HG02943 (cell line): ENCODE measurements around the gene TPP2.

ENCODE experiments used
- ATAC-seq: cut with Tn5 transposase; IDR thresholded peaks from one replicate; pipeline ENCODE4 v1.9.1; 2021; ENCODE audit warnings: mild to moderate bottlenecking, low read depth, moderate library complexity; ENCODE audit not compliant: unreplicated experiment

The TPP2 gene

DNA sequence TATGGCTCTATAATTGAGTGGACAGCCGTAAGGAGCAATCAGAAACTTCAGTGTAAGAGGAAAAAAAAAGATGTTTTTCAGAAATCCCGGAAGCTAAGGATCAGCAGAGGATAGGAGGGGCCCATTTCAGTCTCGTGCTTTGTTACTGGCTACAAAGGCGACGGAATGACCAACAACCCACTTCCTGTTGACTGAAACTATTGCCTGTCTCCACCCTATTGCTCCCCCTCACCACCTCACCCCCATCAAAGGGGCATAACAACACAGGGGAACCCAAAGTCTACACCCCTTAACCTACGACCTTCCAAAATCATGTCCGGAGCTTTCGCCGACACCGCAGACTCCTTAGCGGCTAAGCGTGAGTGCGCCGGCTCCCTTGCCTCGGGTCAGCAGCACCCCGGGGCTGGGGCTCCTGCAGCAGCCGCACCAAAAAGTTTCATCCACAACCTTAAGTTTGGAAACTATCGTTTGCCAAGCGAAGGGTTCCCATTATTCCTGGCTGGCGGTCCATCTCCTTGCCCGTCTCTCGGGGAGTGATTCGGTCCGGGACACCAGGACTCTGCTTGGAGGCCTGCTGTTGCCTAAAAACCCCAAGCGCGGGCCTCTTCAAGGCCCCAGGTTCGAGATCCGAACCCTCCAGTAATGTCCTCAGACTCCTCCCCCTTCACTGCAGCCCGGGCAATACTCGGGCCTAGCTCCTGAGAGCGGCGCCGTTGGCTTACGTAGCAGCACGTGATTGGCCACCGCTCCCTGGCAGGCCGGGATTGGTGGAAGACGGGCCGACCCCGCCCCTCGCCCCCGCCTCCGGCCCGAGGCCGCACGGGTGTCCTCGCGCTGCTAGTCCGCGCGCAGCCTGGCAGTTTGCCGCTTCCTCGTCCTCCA is at the start of gene TPP2:
Gene TPP2 (plus strand): TSS at position 840 of the 882 bp plus-strand sequence. CDS start 53 bp downstream, outside the sequence.
- ATAC-seq = peak; percentile 71

DNA sequence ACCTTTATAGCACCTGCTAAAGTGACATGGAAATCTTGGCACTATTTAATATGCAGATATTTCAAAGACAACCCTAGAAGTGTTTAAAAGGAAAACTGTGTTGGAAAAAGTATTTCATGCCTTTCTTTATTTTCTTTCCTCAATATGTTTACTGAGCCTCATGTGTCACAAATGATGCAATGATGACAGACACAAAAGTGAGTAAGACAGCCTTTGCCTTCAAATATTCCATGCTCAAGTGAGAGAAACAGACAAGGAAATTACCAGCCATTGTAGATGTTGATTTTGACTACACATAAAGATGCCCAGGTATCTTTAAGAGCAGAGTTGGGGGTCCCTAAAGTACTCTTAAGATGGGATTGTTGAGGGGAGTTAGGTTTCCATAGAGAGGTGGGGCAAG is 48.0 kb upstream of the TPP2 start:
- no peak for ATAC-seq

DNA sequence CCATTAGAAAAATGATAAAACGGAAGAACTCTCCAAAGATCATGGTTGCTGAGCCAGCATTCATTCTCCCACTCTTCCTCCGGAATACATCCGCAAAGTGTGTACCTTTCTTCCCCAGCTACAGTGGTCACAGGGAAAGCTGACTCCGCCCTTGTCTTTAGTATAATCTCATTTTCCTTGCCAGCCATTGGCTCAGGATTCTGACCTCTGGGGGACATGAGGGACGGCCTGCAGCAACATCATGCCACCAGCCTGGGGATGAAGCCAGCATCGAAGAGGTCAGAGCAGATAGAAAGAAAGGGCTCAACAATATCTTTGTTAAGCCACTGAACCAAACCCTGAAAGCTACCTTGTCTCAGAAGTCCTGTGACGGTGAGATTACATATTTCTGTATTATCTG is 46.3 kb upstream of the TPP2 start:
- no peak for ATAC-seq

DNA sequence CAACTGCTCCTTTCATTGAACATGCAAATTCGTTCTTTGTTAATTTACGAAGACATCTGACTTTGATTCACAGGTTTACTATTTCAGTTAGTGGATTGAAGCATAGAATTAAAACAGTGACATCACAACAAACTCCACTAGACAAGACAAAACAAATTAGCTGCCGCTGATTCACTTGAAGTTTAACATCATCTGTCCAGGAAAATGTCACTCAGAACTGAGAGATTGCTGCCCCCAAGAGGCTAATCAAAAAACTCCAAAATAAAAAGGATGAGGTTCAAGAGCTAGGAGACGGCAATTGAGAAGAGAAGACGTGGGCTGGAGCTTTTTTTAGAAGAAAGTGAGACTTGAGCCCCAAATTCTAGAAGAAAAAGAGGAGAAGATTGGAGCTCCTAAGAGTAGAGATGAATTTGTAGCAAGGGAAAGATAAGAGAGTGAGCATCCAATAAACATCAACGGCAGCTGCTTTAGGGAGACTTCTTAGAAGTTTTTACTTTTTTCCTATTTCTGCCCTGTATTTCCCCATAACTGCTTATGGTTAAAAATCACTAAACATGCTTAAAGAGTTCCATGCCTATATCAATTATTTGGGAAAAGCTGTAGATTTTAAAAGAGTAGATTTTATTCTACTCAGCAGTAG is 40.8 kb upstream of the TPP2 start:
- ATAC-seq = peak; percentile 69

- no peak for ATAC-seq
Measured at GRCh38 chr13:102556806-102557205, 40.0 kb upstream of the TPP2 start.

- no peak for ATAC-seq
Measured at GRCh38 chr13:102558029-102558428, 38.8 kb upstream of the TPP2 start.

DNA sequence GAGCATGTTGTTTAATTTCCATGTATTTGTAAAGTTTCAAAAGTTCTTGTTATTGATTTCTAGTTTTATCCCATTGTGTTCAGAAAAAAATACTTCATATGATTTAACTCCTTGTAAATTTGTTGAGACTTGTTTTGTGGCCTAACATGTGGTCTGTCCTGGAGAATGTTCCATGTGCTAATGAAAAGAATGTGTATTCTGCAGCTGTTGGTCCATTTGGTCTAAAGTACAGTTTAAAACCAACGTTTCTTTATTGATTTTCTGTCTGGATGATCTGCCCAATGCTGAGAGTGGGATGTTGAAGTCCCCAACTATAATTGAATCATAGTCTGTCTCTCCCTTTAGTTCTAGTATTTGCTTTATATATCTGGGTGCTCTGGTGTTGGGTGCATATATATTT is 34.9 kb upstream of the TPP2 start:
- ATAC-seq = no peak

DNA sequence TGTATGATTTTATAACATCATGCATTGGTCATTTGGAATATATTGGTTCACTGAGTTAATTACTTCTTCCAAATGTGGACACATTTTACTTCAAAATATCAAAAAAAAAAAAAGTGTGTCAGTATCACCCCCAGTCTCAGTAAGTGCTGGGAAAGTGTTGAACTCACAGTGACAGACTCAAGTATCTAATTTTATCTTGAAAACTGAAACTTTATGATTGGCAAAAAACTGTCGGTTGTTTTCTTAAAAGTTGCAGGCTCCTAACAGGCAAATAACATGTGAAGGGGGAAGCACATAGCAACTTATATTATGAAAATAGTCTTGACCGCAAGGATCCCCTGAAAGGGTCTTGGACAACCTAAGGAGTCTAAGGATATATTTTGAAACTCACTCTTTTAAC is 33.5 kb upstream of the TPP2 start:
- ATAC-seq = no peak

- no peak for ATAC-seq
Measured at GRCh38 chr13:102564564-102564963, 32.2 kb upstream of the TPP2 start.

GRCh38 chr13:102566513-102566912 is 30.3 kb upstream of the TPP2 start:
- ATAC-seq = no peak

DNA sequence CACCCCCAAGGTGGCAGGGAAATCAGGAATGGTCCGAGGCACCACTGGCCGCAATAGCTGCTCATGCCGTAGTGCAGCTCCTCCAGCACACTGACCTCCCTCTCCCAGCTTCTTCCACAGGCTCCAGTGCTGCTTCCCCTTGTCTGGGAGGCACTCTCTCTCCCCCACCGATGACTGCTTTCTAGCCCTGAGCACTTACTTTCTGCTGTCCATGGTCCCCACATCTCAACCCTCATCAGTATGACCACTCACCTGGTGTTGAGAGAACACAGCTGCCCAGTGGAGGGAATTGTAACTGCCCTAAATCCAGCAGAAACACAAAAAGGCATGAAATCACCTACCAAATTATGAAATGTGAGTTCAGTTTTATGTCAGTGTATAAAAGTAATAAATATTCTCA is 28.9 kb upstream of the TPP2 start:
- ATAC-seq = no peak

- no peak for ATAC-seq
Measured at GRCh38 chr13:102569488-102569887, 27.3 kb upstream of the TPP2 start.

GRCh38 chr13:102571075-102571474 is 25.7 kb upstream of the TPP2 start:
- ATAC-seq = no peak

DNA sequence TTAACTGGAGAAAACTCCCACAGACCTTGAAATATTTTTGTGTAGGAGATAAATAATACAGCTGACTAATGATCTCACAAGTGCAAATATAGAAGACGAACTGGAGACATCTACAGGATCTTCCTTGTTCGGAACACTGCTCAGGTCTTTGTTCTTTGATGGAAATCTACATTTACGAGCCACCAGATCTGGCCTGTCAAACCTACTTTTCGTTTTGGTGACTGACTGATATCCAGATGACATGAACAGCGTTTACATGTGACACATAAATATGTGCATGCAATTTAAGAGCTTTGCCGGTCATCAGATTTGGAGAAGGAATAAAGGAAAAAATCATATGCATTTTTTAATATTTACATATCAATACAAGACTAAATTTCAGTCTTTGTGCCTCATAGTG is 24.5 kb upstream of the TPP2 start:
- no peak for ATAC-seq

- no peak for ATAC-seq
Measured at GRCh38 chr13:102580552-102581169, 16.1 kb upstream of the TPP2 start.

GRCh38 chr13:102582256-102582655 is 14.5 kb upstream of the TPP2 start:
- ATAC-seq = no peak

GRCh38 chr13:102584434-102584833 is 12.4 kb upstream of the TPP2 start:
- ATAC-seq = no peak

DNA sequence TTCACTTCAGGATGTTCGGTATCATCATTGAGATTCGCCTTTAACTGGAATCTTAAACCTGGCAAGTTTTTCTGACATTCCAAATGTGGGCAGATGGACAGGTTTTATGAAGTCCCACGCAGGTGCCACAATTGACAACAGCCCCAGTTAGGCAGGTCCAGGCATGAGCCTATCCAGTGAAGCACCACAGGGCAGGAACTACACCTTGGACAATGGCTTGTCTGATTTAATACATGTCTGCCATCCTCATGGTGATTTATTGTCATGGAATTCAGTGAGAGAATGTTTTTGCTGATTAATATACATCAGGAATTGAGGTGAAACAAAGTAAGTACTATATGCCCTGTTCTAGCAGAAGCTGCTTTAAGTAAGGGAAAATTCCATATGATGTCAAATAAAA is 10.2 kb upstream of the TPP2 start:
- ATAC-seq = no peak

DNA sequence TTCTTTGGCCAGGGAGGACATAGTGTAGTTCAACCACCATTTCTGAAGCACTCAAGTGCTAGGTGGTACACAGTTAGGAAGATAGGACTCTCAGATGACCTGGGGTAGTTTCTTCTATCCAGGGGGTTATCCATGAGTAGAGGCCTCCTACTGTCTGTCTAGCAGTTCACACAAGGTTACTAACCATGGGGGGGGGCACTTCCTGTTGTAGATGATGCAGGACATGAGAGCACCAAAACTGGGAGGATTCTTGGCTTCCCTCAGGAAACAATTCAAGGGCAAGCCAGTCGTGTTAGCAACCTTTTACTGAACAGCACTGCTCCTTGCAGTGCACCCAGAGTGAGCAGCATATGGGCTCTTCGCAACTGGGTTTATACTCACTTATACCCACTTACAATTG is 8.9 kb upstream of the TPP2 start:
- ATAC-seq = no peak

DNA sequence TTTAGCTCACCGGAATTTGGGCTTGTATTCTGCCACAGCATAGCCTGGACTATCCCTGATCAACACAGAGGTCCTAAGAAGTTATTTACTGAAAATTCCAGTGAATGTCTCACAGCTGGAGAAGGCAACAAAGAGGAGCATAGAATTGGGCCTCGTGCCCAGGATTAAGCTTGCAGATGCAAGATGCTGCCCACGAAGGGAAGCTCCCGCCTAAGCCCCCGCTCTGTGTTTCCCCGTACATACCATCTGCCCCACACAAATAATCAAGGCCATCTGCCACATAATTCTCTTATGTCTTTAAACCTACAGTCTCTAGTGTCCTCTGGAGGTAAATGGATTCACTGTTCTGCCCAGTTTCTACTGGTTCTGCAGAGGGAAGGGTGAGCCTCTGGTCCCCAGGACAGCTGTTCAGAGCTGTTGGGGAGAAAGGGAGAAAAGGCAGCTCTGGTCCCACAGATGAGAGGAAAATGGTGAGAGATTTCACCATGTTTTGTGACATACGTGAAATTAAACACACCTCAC is 7.4 kb upstream of the TPP2 start:
- no peak for ATAC-seq
